GM13977 (cell line): ENCODE data around the gene CHM.
"Not testable (repeated sequence)": the region's sequence is repeated elsewhere in the genome, so short reads cannot be mapped to it uniquely, and the experiment has no call there.

Experiments
- DNase-seq: peaks from one replicate; pipeline ENCODE4 v3.0.0; 2012; ENCODE audit warnings: low spot score
- in situ Hi-C: fragments of 300-500 bp; cut with MboI; formaldehyde crosslinking; loops from one replicate; pipeline ENCODE4 v1.12.0; 2022; ENCODE audit warnings: low sequenced_read_pairs, low pct_unique_long_range_greater_than_20kb, mixed read lengths, inconsistent platforms; ENCODE audit not compliant: unreplicated experiment
- TF ChIP-seq, protein P1 (sequence below): IDR thresholded peaks from 2 replicates; pipeline ENCODE4 v1.5.1; 2012; ENCODE audit warnings: mild to moderate bottlenecking, control low read depth; ENCODE audit not compliant: insufficient read depth; ENCODE audit errors: extremely low read depth, missing control alignments

CHM gene

DNA sequence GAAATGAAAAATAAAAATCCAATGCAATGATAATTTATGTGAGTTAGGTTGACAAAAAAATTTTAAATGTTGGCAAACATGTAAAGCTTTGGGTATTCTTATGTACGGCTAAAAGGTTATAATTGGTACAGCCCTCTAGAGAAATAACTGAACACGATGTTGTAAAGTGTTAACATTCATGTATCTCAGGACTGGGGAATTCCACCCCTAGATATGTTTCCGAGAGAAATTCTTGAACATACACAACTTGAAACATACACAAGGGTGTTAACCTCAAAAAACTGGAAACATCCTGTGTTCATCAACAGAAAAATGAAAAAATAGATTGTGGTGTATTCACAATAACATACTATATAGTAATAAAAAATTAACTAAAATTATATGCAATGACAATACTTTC is 91.8 kb downstream of the CHM start:
- in situ Hi-C loops: no loop called here
- TF ChIP-seq, protein P1, sequence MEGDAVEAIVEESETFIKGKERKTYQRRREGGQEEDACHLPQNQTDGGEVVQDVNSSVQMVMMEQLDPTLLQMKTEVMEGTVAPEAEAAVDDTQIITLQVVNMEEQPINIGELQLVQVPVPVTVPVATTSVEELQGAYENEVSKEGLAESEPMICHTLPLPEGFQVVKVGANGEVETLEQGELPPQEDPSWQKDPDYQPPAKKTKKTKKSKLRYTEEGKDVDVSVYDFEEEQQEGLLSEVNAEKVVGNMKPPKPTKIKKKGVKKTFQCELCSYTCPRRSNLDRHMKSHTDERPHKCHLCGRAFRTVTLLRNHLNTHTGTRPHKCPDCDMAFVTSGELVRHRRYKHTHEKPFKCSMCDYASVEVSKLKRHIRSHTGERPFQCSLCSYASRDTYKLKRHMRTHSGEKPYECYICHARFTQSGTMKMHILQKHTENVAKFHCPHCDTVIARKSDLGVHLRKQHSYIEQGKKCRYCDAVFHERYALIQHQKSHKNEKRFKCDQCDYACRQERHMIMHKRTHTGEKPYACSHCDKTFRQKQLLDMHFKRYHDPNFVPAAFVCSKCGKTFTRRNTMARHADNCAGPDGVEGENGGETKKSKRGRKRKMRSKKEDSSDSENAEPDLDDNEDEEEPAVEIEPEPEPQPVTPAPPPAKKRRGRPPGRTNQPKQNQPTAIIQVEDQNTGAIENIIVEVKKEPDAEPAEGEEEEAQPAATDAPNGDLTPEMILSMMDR: no peak
- DNase-seq: no peak

DNA sequence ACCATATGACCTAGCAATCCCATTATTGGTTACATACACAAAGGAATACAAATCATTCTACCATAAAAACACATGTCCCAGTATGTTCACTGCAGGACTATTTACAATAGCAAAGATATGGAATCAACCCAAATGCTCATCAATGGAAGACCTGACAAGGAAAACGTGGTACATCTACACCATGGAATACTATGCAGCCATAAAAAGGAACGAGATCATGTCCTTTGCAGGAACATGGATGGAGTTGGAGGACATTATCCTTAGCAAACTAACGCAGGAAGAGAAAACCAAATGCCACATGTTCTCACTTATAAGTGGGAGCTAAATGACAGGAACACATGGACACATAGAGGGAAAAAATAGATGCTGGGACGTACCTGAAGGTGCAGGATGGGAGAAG is 102.6 kb downstream of the CHM start:
- in situ Hi-C loops, DNase-seq: not testable (repeated sequence)

DNA sequence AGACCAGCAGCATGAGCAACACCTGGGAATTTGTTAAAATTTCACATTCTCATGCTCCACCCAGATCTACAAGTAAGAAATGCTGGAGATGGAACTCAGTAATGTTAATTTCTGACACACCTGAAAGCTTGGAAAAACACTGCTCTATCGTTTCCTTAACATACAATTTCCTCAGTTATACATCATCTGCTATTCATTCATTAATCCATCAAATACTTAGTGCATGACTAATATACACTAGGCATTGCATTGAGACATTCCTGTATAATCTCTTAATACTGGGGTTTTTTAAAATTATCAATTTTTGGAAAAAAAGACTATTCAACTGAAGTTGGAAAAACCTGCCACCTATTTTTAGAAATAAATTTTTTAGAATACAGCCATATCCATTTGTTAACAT is 106.1 kb downstream of the CHM start:
- TF ChIP-seq, protein P1: no peak
- in situ Hi-C loops: no loop called here
- no peak for DNase-seq

DNA sequence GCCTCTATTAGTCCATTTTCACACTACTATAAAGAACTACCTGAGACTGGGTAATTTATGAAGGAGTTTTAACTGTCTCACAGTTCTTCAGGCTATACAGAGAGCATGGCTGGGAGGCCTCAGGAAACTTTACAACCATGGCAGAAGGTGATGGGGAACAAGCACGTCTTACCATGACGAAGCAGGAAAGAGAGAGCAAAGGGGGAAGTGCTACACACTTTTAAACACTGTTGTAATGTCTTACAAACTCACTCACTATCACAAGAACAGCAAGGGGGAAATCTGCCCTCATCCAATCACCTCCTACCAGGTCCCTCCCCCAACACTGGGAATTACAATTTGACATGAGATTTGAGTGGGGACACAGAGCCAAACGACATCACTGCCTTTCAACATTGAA is 107.4 kb downstream of the CHM start:
- in situ Hi-C loops, DNase-seq: not testable (repeated sequence)

DNA sequence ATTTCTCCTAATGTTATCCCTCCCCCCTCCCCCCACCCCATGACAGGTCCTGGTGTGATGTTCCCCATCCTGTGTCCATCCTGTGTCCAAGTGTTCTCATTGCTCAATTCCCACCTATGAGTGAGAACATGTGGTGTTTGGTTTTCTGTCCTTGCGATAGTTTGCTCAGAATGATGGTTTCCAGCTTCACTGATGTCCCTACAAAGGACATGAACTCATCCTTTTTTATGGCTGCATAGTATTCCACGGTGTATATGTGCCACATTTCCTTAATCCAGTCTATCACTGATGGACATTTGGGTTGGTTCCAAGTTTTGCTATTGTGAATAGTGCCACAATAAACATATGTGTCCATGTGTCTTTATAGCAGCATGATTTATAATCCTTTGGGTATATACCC is 113.0 kb downstream of the CHM start:
- in situ Hi-C loops, DNase-seq: not testable (repeated sequence)

DNA sequence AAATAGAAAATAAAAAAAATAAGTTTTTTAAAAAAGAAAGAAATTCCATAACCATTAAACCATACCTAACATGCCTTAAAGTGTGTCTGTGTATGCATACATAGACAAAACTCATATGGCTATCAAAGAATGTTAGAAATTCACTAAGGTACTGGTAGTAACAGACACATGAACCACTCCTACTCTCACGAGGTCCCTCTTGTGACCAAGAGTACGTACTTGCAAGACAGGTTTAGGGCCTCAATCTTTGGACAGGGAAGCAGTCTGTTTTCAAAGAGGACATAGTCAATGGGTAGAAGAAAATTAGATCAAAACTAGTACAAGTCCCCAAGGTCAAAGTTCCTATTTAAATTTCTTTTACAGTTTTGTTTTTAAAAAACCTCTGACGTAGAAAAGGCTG is 117.3 kb downstream of the CHM start:
- TF ChIP-seq, protein P1: no peak
- no peak for DNase-seq

DNA sequence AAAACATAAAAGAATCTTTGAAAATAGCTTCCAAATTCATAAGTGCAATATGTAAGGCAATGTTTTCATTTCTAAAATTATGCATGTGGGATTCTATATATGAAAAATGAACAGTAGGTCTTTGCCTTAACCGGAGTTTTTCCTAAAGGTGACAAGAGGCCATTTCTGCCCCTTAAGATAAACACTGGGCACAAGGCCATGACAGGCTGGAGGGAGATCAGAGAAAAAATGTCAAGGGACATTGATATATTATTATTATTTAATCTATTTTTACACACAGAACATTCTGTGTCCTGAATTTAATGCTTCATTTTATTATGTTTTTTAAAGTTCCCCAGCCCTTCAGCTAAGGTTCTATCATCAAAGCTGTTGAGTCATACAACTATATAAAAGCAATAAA is 118.8 kb downstream of the CHM start:
- TF ChIP-seq, protein P1: no peak
- no peak for DNase-seq
- in situ Hi-C loops: no loop called here

More for the DNA sequence above, 117.3 kb downstream of the CHM start:
- in situ Hi-C loops: no loop called here

DNA sequence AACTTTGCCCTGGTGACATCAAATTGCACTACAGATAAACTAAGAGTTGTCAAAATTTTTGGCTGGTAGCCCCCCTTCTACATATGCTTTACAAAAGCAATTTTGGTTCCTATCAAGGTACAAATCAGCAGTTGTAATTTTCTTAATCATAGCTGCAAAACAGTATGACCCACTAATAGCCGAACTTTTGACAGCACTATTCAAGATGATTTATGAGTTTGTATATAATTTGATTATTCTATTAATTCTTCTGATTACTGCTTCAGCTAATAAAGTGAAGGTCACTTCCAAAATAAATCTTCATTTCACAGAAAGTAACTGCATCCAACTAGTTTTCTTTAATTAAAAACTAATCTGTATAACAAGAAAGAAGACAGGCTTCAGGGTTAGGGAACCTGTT is 119.6 kb downstream of the CHM start:
- in situ Hi-C loops: no loop called here
- no peak for DNase-seq
- TF ChIP-seq, protein P1: no peak

DNA sequence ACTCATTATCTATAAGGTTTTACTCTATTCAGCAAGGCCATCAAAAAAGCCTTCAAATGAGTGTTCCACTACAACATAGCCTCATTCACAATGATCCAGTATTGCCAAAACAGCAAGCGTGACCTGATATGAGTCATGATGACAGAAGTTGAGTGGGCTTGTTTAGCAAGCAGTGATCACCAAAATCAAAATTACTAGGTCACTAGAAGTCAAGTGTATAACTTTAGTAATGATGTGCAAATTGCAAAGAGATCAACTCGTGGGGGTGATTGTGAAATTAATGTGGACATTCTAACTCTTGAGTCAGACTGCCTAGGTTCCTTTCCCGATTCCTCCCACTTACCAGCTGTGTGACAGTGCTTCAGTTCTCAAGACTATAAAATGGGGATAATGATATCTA is 124.5 kb downstream of the CHM start:
- in situ Hi-C loops: no loop called here
- TF ChIP-seq, protein P1: no peak

DNA sequence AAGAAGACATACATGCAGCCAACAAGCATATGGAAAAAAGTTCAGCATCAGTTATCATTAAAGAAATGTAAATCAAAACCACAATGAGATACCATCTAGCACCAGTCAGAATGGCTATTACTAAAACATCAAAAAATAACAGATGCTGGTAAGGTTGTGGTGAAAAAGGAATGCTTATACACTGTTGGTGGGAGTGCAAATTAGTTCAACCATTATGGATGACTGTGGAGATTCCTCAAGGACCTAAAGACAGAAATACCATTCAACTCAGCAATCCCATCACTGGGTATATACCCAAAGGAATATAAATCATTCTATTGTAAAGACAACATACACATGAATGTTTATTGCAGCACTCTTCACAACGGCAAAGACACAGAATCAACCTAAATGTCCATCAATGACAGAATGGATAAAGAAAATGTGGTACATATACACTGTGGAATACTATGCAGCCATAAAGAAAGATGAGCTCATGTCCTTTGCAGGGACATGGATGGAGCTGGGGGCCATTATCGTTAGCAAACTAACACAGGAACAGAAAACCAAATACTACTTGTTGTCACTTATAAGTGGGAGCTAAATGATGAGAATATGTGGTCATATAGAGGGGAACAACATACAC is 130.6 kb downstream of the CHM start:
- DNase-seq, in situ Hi-C loops: not testable (repeated sequence)

More for the DNA sequence above, 124.5 kb downstream of the CHM start:
- no peak for DNase-seq
